GM18511 (cell line): ENCODE data around the gene CFAP44.
"Not testable (repeated sequence)": the region's sequence is repeated elsewhere in the genome, so short reads cannot be mapped to it uniquely, and the experiment has no call there.

Experiments
- ATAC-seq: cut with Tn5 transposase; IDR thresholded peaks from one replicate; pipeline ENCODE4 v1.9.1; 2021; ENCODE audit warnings: mild to moderate bottlenecking, moderate library complexity; ENCODE audit not compliant: unreplicated experiment

CFAP44 gene

GRCh38 chr3:113441051-113441770, at the start of gene CFAP44:
TSS of gene CFAP44 (minus strand) at chr3:113441493. CDS start at chr3:113433664, 7,829 bp downstream.
- ATAC-seq = no peak

GRCh38 chr3:113485161-113485609, 43.9 kb upstream of the CFAP44 start:
- no peak for ATAC-seq

GRCh38 chr3:113468539-113468938, 27.2 kb upstream of the CFAP44 start:
- ATAC-seq = no peak

GRCh38 chr3:113461488-113461887, 20.2 kb upstream of the CFAP44 start:
- no peak for ATAC-seq

- not testable (repeated sequence) for ATAC-seq
Observed at GRCh38 chr3:113458554-113458953, 17.3 kb upstream of the CFAP44 start.

GRCh38 chr3:113455446-113455845, 14.2 kb upstream of the CFAP44 start:
- ATAC-seq = no peak

GRCh38 chr3:113454630-113455029, 13.3 kb upstream of the CFAP44 start:
- no peak for ATAC-seq

GRCh38 chr3:113454057-113454456, 12.8 kb upstream of the CFAP44 start:
- no peak for ATAC-seq

- no peak for ATAC-seq
Observed at GRCh38 chr3:113450911-113451310, 9.6 kb upstream of the CFAP44 start.

GRCh38 chr3:113439606-113440005, 1.7 kb downstream of the CFAP44 start:
- ATAC-seq = no peak

- ATAC-seq = no peak
Observed at GRCh38 chr3:113438224-113438623, 3.1 kb downstream of the CFAP44 start.

GRCh38 chr3:113437411-113437810, 3.9 kb downstream of the CFAP44 start:
- ATAC-seq = no peak

GRCh38 chr3:113436809-113437208, 4.5 kb downstream of the CFAP44 start:
- peak; percentile 63 for ATAC-seq

- no peak for ATAC-seq
Observed at GRCh38 chr3:113431811-113432210, 9.5 kb downstream of the CFAP44 start.

- no peak for ATAC-seq
Observed at GRCh38 chr3:113428581-113428980, 12.7 kb downstream of the CFAP44 start.

- ATAC-seq = no peak
Observed at GRCh38 chr3:113423699-113424098, 17.6 kb downstream of the CFAP44 start.

GRCh38 chr3:113421082-113421481, 20.2 kb downstream of the CFAP44 start:
- ATAC-seq = no peak

- no peak for ATAC-seq
Observed at GRCh38 chr3:113409676-113410075, 31.6 kb downstream of the CFAP44 start.

- ATAC-seq = no peak
Observed at GRCh38 chr3:113405180-113405579, 36.1 kb downstream of the CFAP44 start.

GRCh38 chr3:113404637-113405036, 36.7 kb downstream of the CFAP44 start:
- ATAC-seq = no peak
